Ramos (cell line): Measurements from ENCODE around the gene NCOA7.

Source experiments
- in situ Hi-C: fragments of 300-500 bp; cut with MboI; formaldehyde crosslinking; loops from one replicate; pipeline ENCODE4 v1.14.3; 2022; ENCODE audit warnings: low sequenced_read_pairs; ENCODE audit not compliant: unreplicated experiment

Gene NCOA7

GRCh38 chr6:125858427-125859320 lies 67.9 kb downstream of the NCOA7 start:
- in situ Hi-C loops = no loop called here

- in situ Hi-C loops = no loop called here
Observed at GRCh38 chr6:125859727-125860126, 69.0 kb downstream of the NCOA7 start.

DNA sequence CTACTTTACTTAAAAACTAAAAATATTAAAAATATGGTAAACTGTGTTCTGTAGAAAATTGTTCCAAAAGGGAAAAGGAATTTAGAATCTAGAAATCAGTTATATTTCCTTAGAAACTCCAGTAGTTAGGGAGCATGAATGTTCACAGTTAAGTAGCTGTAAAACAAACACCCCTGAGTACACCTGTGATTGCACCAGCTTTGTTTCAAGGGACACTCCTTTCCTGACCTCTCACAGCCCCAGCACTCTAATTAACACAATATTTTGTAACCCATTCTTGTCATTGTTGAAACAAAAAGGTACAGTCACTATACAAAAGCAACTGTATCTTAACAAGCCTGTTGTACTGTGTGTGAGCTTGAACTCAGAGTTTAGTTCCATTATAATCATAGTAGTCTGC lies 72.3 kb downstream of the NCOA7 start:
- in situ Hi-C loops = no loop called here

DNA sequence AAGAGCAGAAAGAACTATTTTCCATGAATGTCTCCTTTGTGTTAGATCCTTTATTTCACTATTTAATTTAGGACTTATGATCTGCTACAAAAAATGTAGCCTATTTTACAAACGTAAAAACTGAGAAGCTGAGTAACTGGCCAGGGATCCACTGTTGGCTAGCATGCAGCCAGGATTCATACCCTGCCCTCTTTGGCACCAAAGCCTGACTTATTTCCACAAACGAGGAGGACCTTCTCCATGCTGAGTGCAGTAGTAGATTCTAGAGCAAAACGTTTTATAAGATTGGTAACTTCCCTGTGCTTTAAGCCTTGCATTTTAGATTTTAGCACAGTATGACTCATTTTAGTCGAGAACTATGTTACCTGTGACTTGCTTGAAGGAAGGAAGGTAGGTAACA lies 74.3 kb downstream of the NCOA7 start:
- in situ Hi-C loops = no loop called here

- in situ Hi-C loops = no loop called here
Observed at GRCh38 chr6:125866433-125866832, 75.7 kb downstream of the NCOA7 start.

GRCh38 chr6:125867483-125867942 lies 76.8 kb downstream of the NCOA7 start:
- in situ Hi-C loops = no loop called here

- in situ Hi-C loops = no loop called here
Observed at GRCh38 chr6:125868252-125868651, 77.5 kb downstream of the NCOA7 start.

DNA sequence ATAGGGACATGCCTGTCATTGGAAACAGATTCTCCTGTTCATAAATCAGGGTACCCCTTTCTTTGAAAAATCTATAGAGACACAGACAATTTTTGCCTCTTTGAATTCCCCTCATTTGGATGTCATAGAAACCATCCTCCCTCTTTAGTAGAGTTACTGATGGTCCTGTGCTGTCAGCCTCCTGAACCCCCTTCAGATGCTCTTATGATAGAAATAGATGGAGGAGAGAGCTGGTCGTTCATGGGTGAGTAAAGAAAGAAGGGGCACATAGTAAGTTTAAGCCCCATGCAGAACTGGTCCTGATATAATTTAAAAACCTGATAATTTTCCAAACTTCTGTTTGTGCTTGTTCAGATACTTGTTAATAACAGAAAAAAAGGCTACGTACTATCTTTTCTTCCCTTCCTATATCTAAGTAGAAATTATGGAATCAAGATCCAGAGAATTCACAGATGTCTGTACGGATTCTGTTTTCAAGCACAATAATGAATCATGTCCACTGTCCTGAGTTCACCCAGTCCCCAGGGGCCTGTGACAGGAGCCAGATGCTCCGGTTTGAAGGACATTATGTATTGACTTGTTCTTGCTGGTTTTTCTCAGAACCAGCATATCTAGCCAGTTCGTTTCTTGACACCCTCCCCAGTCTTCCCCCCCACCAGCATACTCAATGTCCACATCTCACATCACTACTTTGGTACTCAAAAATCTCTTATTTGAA lies 78.1 kb downstream of the NCOA7 start:
- in situ Hi-C loops = no loop called here

DNA sequence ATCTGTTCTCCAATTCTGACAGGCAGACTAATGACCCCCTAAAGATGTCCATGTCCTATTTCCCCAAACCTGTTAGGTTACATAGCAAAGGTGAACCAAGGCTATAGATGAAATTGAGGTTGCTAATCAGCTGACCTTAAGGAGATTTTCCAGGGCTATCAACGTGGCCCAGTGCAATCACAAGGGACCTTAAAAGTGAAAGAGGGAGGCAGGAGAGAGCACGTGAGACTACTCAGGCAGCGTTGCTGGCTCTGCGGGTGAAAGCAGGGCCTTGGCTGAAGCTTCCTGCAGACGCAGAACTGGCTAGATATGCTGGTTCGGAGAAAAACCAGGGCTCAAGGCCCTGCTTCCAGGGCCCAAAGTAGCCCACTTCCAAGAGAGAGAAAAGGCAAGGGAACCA lies 78.7 kb downstream of the NCOA7 start:
- in situ Hi-C loops = no loop called here

GRCh38 chr6:125871365-125871764 lies 80.6 kb downstream of the NCOA7 start:
- in situ Hi-C loops = no loop called here

- in situ Hi-C loops = no loop called here
Observed at GRCh38 chr6:125872259-125872921, 81.6 kb downstream of the NCOA7 start.

GRCh38 chr6:125882243-125882642 lies 91.5 kb downstream of the NCOA7 start:
- in situ Hi-C loops = no loop called here

DNA sequence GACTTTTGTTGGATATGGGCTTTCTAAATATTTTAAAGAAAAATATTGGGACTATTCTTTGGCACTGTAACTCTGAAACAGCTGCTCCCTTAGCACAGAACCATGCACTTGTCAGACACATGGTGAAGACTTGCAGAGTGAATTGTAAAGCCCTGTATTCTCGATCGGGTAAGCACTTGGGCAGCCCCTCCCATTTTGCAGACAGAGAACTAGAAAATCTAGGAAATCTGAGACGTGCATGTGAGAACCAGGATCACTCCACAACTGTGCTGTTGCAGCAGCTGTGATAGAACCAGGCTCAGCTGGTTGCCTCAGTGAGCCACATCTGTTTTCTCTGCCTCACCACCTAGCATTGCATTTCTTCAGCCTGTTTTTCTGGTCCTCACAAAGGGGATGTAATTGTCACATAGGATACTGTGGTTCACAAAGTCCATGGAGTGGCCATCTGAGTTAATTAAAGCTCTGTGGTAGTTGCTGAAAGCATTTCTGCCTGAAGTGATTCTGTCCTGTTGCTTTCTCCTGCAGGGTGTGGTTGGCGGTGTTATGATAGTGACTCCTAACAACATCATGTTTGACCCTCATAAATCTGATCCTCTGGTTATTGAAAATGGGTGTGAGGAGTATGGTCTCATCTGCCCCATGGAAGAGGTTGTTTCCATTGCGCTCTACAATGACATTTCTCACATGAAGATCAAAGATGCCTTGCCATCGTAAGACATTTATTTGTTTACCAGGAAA lies 94.0 kb downstream of the NCOA7 start:
- in situ Hi-C loops = no loop called here

GRCh38 chr6:125886021-125886420 lies 95.3 kb downstream of the NCOA7 start:
- in situ Hi-C loops = no loop called here

DNA sequence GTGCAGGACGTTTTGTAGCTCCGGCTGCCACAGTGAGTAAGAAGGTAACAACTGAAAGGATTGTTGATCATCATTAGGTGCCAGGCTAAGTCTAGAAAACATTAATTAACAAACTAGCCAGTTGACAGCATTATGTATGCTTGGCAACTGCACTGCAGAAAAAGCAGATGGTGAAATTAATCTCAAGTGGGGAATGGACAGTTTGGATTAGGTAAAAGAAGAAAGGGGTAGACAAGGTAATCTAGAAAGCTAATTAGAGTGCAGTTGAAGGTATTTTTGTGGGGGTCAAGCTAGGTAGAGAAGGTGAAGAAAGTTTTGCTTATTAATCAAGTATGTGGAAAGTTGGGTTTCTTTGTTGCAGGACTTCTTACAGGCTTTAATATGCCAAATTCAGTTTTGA lies 96.2 kb downstream of the NCOA7 start:
- in situ Hi-C loops = no loop called here

DNA sequence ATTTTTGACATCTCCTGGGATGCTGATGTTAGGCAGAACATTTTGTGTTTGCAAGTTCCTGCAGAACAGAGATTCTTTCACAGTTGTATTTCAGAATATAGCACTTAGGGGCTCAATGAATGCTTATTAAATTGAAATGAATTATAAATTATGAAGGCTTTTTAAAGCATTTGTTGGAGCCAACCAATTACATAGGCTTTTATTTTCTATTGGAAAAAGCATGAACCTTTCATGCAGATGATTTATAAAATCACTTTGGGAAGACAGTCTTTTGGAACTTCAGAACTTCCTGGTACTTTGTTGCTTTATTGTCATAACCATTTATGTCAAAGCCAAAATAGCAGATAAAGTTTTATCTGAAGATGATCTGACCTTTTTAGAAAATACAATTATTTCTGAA lies 96.6 kb downstream of the NCOA7 start:
- in situ Hi-C loops = no loop called here

DNA sequence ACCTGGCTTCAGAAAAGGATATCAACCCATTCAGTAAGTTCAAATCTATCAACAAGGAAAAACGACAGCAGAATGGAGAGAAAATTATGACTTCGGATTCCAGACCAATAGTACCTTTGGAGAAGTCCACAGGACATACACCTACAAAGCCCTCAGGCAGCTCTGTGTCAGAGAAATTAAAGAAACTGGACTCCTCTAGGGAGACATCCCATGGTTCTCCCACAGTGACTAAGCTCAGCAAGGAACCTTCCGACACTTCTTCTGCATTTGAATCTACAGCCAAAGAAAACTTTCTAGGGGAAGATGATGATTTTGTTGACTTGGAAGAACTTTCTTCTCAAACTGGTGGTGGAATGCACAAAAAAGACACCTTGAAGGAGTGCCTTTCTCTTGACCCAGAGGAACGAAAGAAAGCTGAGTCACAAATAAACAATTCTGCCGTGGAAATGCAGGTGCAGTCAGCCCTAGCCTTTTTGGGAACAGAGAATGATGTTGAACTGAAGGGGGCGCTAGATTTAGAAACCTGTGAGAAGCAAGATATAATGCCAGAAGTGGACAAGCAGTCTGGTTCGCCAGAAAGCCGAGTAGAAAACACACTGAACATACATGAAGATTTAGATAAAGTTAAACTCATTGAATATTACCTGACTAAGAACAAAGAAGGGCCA lies 98.4 kb downstream of the NCOA7 start:
- in situ Hi-C loops = no loop called here

DNA sequence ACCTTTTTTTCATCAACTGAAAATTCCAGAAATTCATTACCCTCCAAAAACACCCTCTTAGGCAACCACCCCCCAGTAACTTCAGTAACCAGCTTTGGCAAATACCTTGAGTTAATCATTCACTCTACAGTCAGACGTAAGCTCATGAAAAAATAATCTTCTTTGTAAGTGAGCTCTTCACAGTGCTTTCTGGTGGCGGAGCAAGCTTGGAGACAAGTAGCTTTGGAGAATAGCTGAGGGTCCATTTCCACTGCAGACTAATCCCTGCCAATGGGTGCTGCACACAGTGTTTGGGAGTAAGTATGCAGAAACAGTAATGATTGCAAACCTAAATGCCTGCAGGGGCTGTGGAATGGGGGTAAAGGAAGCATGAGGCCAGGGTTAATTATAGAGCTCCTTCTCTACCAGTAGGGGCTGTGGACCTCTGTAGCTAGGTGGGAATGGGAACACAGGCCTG lies 109.0 kb downstream of the NCOA7 start:
- in situ Hi-C loops = no loop called here

GRCh38 chr6:125904871-125905270 lies 114.1 kb downstream of the NCOA7 start:
- in situ Hi-C loops = no loop called here
